T-helper 2 cell treated with Interferon-gamma antibody and Interleukin-4, amounts not matched to agents 5 μg/mL and 100 μg/mL, for 36 hours (primary cell): ENCODE results near the gene PORCN.
"Not testable (repeated sequence)": the region's sequence is repeated elsewhere in the genome, so short reads cannot be mapped to it uniquely, and the experiment has no call there.

ENCODE experiments used
- DNase-seq: peaks from one replicate; pipeline ENCODE4 v3.0.0; 2021; ENCODE audit warnings: low spot score
- H3K27ac Mint-ChIP-seq: one replicate; pipeline ENCODE4 v1.8.0; 2021; ENCODE audit warnings: mild to moderate bottlenecking, mixed read lengths
- H3K27me3 Mint-ChIP-seq: one replicate; pipeline ENCODE4 v1.8.0; 2021; ENCODE audit warnings: low read depth, mixed read lengths
- H3K36me3 Mint-ChIP-seq: one replicate; pipeline ENCODE4 v1.8.0; 2021; ENCODE audit warnings: low read depth, mixed read lengths
- H3K4me1 Mint-ChIP-seq: one replicate; pipeline ENCODE4 v1.8.0; 2021; ENCODE audit warnings: low read depth, mixed read lengths
- H3K4me3 Mint-ChIP-seq: one replicate; pipeline ENCODE4 v1.8.0; 2022; ENCODE audit warnings: mild to moderate bottlenecking, moderate library complexity, mixed read lengths
- H3K9me3 Mint-ChIP-seq: one replicate; pipeline ENCODE4 v1.8.0; 2021; ENCODE audit warnings: mixed read lengths

The PORCN gene

GRCh38 chrX:48525853-48526252 lies 17.1 kb downstream of the PORCN start:
- not testable (repeated sequence) for DNase-seq
- peaks cover 48% of the 10 kb centered on the region for H3K36me3 Mint-ChIP-seq

GRCh38 chrX:48530736-48531135 lies 21.9 kb downstream of the PORCN start:
- Mint-ChIP-seq H3K9me3 (no peaks in the 10 kb centered on the region), H3K27me3 (no peaks in the 10 kb centered on the region), H3K4me1 (peaks cover 23% of the 10 kb centered on the region), H3K27ac (no peak overlapping the region), H3K36me3 (peaks cover 49% of the 10 kb centered on the region), H3K4me3 (no peak overlapping the region)
- DNase-seq = no peak

More at GRCh38 chrX:48525853-48526252, 17.1 kb downstream of the PORCN start:
- peak overlapping the region; percentile 78 for H3K4me3 Mint-ChIP-seq
- not testable (repeated sequence) for H3K9me3 Mint-ChIP-seq, H3K27ac Mint-ChIP-seq, H3K27me3 Mint-ChIP-seq
- H3K4me1 Mint-ChIP-seq = peaks cover 16% of the 10 kb centered on the region

- no peak for DNase-seq
- no peaks in the 10 kb centered on the region for H3K27me3 Mint-ChIP-seq
- H3K4me1 Mint-ChIP-seq = peaks cover 22% of the 10 kb centered on the region
- H3K4me3 Mint-ChIP-seq = peak overlapping the region; percentile 30
- H3K9me3 Mint-ChIP-seq = no peaks in the 10 kb centered on the region
- H3K27ac Mint-ChIP-seq = peak overlapping the region; percentile 89
- H3K36me3 Mint-ChIP-seq = peaks cover 43% of the 10 kb centered on the region
These were observed 22.7 kb downstream of the PORCN start for GRCh38 chrX:48531358-48531959.

GRCh38 chrX:48532161-48532560 lies 23.4 kb downstream of the PORCN start:
- no peaks in the 10 kb centered on the region for H3K9me3 Mint-ChIP-seq
- no peak overlapping the region for H3K4me3 Mint-ChIP-seq
- H3K27me3 Mint-ChIP-seq = no peaks in the 10 kb centered on the region
- peaks cover 19% of the 10 kb centered on the region for H3K4me1 Mint-ChIP-seq
- peak overlapping the region; percentile 89 for H3K27ac Mint-ChIP-seq
- peaks cover 38% of the 10 kb centered on the region for H3K36me3 Mint-ChIP-seq
- DNase-seq = no peak

GRCh38 chrX:48533165-48533564 lies 24.4 kb downstream of the PORCN start:
- H3K4me1 Mint-ChIP-seq = peaks cover 19% of the 10 kb centered on the region
- no peaks in the 10 kb centered on the region for H3K9me3 Mint-ChIP-seq
- DNase-seq = no peak
- H3K27me3 Mint-ChIP-seq = no peaks in the 10 kb centered on the region
- H3K4me3 Mint-ChIP-seq = no peak overlapping the region
- H3K36me3 Mint-ChIP-seq = peaks cover 28% of the 10 kb centered on the region
- H3K27ac Mint-ChIP-seq = peak overlapping the region; percentile 50

- Mint-ChIP-seq H3K27ac (peak overlapping the region; percentile 97), H3K4me3 (peak overlapping the region; percentile 97), H3K9me3 (no peaks in the 10 kb centered on the region), H3K27me3 (no peaks in the 10 kb centered on the region), H3K4me1 (peaks cover 20% of the 10 kb centered on the region), H3K36me3 (peaks cover 19% of the 10 kb centered on the region)
- DNase-seq = no peak
These were observed 30.0 kb downstream of the PORCN start for GRCh38 chrX:48538641-48539344.

- Mint-ChIP-seq H3K27me3 (no peaks in the 10 kb centered on the region), H3K36me3 (peaks cover 21% of the 10 kb centered on the region), H3K4me3 (peak within 1 kb of the TSS; percentile 97), H3K4me1 (peaks cover 20% of the 10 kb centered on the region), H3K9me3 (no peaks in the 10 kb centered on the region), H3K27ac (peak within 1 kb of the TSS; percentile 97)
- peak; percentile 95 for DNase-seq
These were observed 30.7 kb downstream of the PORCN start, which contains the start of gene TBC1D25 for GRCh38 chrX:48539345-48540027. Gene TBC1D25, plus strand, starts transcription at chrX:48539714. Its CDS starts 84 bp downstream, at chrX:48539798.

- Mint-ChIP-seq H3K27ac (peak overlapping the region; percentile 97), H3K27me3 (no peaks in the 10 kb centered on the region), H3K36me3 (peaks cover 21% of the 10 kb centered on the region), H3K4me1 (peaks cover 20% of the 10 kb centered on the region), H3K4me3 (peak overlapping the region; percentile 97), H3K9me3 (no peaks in the 10 kb centered on the region)
- no peak for DNase-seq
These were observed 31.2 kb downstream of the PORCN start for GRCh38 chrX:48540028-48540375.

GRCh38 chrX:48540480-48540879 lies 31.7 kb downstream of the PORCN start:
- Mint-ChIP-seq H3K36me3 (peaks cover 23% of the 10 kb centered on the region), H3K27me3 (no peaks in the 10 kb centered on the region), H3K9me3 (no peaks in the 10 kb centered on the region), H3K4me1 (peaks cover 18% of the 10 kb centered on the region), H3K27ac (peak overlapping the region; percentile 97), H3K4me3 (peak overlapping the region; percentile 97)
- DNase-seq = no peak

- Mint-ChIP-seq H3K9me3 (no peaks in the 10 kb centered on the region), H3K4me3 (peak overlapping the region; percentile 97), H3K27me3 (no peaks in the 10 kb centered on the region), H3K4me1 (peaks cover 15% of the 10 kb centered on the region), H3K36me3 (peaks cover 24% of the 10 kb centered on the region), H3K27ac (peak overlapping the region; percentile 62)
- DNase-seq = no peak
These were observed 32.5 kb downstream of the PORCN start for GRCh38 chrX:48541140-48541814.

- Mint-ChIP-seq H3K27me3 (no peaks in the 10 kb centered on the region), H3K36me3 (peaks cover 23% of the 10 kb centered on the region), H3K4me1 (no peaks in the 10 kb centered on the region), H3K9me3 (no peaks in the 10 kb centered on the region), H3K4me3 (no peak overlapping the region), H3K27ac (no peak overlapping the region)
- DNase-seq = no peak
These were observed 40.1 kb downstream of the PORCN start for GRCh38 chrX:48548871-48549270.

GRCh38 chrX:48555731-48556325 lies 47.0 kb downstream of the PORCN start:
- H3K36me3 Mint-ChIP-seq = peaks cover 15% of the 10 kb centered on the region
- not testable (repeated sequence) for H3K4me3 Mint-ChIP-seq, H3K27me3 Mint-ChIP-seq, H3K4me1 Mint-ChIP-seq, DNase-seq, H3K9me3 Mint-ChIP-seq, H3K27ac Mint-ChIP-seq

GRCh38 chrX:48558271-48558670 lies 49.5 kb downstream of the PORCN start:
- no peak for DNase-seq
- H3K4me3 Mint-ChIP-seq = no peak overlapping the region

More at GRCh38 chrX:48558271-48558670, 49.5 kb downstream of the PORCN start:
- no peaks in the 10 kb centered on the region for H3K9me3 Mint-ChIP-seq
- H3K27me3 Mint-ChIP-seq = no peaks in the 10 kb centered on the region
- H3K27ac Mint-ChIP-seq = no peak overlapping the region
- peaks cover 23% of the 10 kb centered on the region for H3K36me3 Mint-ChIP-seq
- H3K4me1 Mint-ChIP-seq = no peaks in the 10 kb centered on the region
